Sigmoid colon (tissue), 7 donors: ENCODE results near the gene SHISA8. TPM values are rescaled to one million over a fixed set of nuclear protein-coding genes. Genes with fewer than 3 reads are reported as not detected.

Experiments
- DNase-seq: peaks from one replicate; pipeline ENCODE4 v3.0.0-alpha.2; 2019
- H3K27ac ChIP-seq, 4 donors: fragments of 200-600 bp; sonication (generic); one replicate each; pipeline ENCODE4 v1.5.1; 2016 to 2019; ENCODE audit warnings: mild to moderate bottlenecking in 1 of 4
- H3K27me3 ChIP-seq, 3 donors: fragments of 200-600 bp; sonication (generic); one replicate each; pipeline ENCODE4 v1.5.1; 2019; ENCODE audit warnings: mild to moderate bottlenecking in 1 of 3
- H3K36me3 ChIP-seq, 4 donors: fragments of 200-600 bp; sonication (generic); one replicate each; pipeline ENCODE4 v1.5.1; 2016 to 2019
- H3K4me1 ChIP-seq, 4 donors: fragments of 200-600 bp; sonication (generic); one replicate each; pipeline ENCODE4 v1.5.1; 2017 to 2019
- H3K4me3 ChIP-seq, 4 donors: fragments of 200-600 bp; sonication (generic); one replicate each; pipeline ENCODE4 v1.5.1; 2017 to 2019; ENCODE audit warnings: mild to moderate bottlenecking in 2 of 4, moderate library complexity in 1 of 4
- H3K9me3 ChIP-seq, 4 donors: fragments of 200-600 bp in 3 of 4; sonication (generic) in 3 of 4; one replicate each; pipeline versions ENCODE4 v1.5.1 to v1.6.1; 2013 to 2019
- EP300 ChIP-seq, 4 donors: sonication (generic); formaldehyde crosslinking; IDR thresholded peaks; one replicate each; pipeline ENCODE4 v1.6.1; 2017; ENCODE audit warnings: antibody characterized with exemption in 4 of 4
- POLR2A ChIP-seq, 2 donors: fragments of 450-650 bp; IDR thresholded peaks; one replicate each; pipeline ENCODE4 v1.6.1; 2016; ENCODE audit warnings: antibody characterized with exemption in 2 of 2, mild to moderate bottlenecking in 2 of 2, moderate library complexity in 2 of 2
- POLR2AphosphoS5 ChIP-seq, 4 donors: sonication (generic); formaldehyde crosslinking; IDR thresholded peaks; one replicate each; pipeline ENCODE4 v1.6.1; 2017; ENCODE audit warnings: antibody characterized with exemption in 4 of 4
- WGBS, 2 donors: extraction: QIAGEN DNeasy Blood & Tissue Kit; methylation state at CpG; one replicate each; pipeline ENCODE4 v1.1.7; 2013; 5-methylcytosine and 5-hydroxymethylcytosine counted together
- intact Hi-C: fragments of 100-400 bp; cut with DNase I; formaldehyde crosslinking; loops from one replicate; pipeline ENCODE4 v1.15.1; 2023
- polyA plus RNA-seq, 3 donors: library from polyadenylated mRNA; stranded (reverse); fragments of 200-250 nt; gene quantifications; one replicate each; pipeline ENCODE4 v1.2.3, GENCODE V29; 2013
- total RNA-seq, 4 donors: library from RNA; depleted of rRNA; stranded (reverse); fragments of >200 nt; gene quantifications; one replicate each; pipeline ENCODE4 v1.1.0, GENCODE V29; 2016
- TF ChIP-seq, protein P1 (sequence below), 4 experiments: fragments of 450-650 bp in 3 of 4; fragments of 200-600 bp in 1 of 4; IDR thresholded peaks; one replicate each; pipeline ENCODE4 v1.5.1; 2016 to 2019; ENCODE audit warnings: antibody characterized with exemption in 4 of 4, mild to moderate bottlenecking in 3 of 4, moderate library complexity in 2 of 4
- donor health status: healthy with polysubstance abuse.
- donor health status: Bipolar disorder and iron deficiency.
- donor health status: healthy.

SHISA8 gene
- total and polyA plus RNA-seq, 7 donors = 0.12 TPM; not detected in 6

DNA sequence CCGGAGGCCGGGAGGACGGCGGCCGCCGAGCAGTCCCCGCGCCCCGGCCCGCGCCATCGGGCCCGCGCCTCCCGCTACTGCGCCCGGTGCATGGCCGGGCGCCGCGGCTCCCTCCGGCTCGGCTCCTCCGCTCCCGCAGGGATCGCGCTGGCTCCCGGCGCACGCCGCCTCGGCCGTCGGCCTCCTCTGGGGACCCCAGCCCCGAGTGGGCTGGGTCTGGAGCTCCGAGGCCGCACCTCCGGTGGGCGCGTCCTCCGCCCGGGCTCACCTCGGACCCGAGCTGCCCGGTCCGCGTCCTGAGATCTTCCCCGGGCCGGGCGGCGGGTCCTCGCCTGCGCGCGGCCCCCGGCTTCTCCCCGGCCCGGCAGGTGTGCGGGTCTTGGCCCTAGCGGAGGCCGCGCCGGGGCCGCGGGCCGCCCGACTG is 251 bp downstream of the SHISA8 start:
- 1% methylated on average over 67 of the region's 67 CpGs for WGBS, 2 donors
- Histone ChIP-seq H3K9me3 (no peaks in the 10 kb centered on the region), H3K36me3 (no peaks in the 10 kb centered on the region), H3K27ac (no peak overlapping the region), H3K4me3 (peak overlapping the region in 3 of 4 donors; percentile 28 to 45 (median 44)), H3K4me1 (peaks cover 0 to 43% (median 38%) of the 10 kb centered on the region in 4 donors), H3K27me3 (peaks cover 64 to 100% (median 99%) of the 10 kb centered on the region in 3 donors)
- TF ChIP-seq POLR2A (IDR thresholded peaks at IDR 0.05) = no peak
- no peak for TF ChIP-seq POLR2AphosphoS5 (IDR thresholded peaks at IDR 0.05)
- TF ChIP-seq, protein P1, sequence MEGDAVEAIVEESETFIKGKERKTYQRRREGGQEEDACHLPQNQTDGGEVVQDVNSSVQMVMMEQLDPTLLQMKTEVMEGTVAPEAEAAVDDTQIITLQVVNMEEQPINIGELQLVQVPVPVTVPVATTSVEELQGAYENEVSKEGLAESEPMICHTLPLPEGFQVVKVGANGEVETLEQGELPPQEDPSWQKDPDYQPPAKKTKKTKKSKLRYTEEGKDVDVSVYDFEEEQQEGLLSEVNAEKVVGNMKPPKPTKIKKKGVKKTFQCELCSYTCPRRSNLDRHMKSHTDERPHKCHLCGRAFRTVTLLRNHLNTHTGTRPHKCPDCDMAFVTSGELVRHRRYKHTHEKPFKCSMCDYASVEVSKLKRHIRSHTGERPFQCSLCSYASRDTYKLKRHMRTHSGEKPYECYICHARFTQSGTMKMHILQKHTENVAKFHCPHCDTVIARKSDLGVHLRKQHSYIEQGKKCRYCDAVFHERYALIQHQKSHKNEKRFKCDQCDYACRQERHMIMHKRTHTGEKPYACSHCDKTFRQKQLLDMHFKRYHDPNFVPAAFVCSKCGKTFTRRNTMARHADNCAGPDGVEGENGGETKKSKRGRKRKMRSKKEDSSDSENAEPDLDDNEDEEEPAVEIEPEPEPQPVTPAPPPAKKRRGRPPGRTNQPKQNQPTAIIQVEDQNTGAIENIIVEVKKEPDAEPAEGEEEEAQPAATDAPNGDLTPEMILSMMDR (IDR thresholded peaks at IDR 0.05) = no peak
- TF ChIP-seq EP300 (IDR thresholded peaks at IDR 0.05) = no peak
- no peak for DNase-seq
- intact Hi-C loops = no loop called here

DNA sequence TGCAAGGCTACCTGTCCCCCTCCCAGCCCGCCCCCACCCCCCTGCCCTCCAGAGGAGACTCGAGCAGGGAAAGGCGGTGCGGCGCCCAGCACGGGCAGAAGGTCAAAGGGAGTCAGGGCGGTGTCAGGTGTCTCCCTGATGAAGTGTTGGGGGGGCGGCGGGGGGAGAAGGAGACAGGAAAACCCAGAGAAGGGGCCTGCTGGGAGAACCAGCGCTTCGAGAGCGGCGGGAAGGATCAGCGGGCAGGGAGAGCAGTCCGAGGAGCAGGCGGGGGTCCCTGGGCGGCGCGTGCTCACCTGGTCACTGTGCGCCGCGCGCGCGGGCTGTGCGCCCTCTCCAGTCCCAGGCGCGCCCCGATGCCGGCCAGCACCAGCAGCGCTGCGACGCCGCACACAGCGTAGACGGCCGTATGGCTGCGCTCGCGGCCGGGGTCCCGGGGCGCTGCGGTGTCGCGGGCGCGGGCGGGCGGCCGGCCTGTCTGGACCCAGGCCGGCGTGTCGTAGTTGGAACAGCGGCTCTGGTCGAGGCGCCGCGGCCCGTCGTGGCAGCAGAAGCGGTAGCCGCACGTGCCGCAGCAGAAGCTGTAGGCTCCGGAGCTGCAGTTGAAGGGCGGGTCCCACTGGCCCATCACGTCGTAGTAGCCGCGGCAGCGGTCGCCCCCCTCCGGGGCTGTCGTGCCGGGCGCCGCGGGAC is 886 bp downstream of the SHISA8 start:
- TF ChIP-seq EP300 (IDR thresholded peaks at IDR 0.05) = no peak
- no peak for TF ChIP-seq POLR2AphosphoS5 (IDR thresholded peaks at IDR 0.05)
- TF ChIP-seq, protein P1 (IDR thresholded peaks at IDR 0.05) = no peak
- TF ChIP-seq POLR2A (IDR thresholded peaks at IDR 0.05) = no peak
- Histone ChIP-seq H3K4me1 (peaks cover 0 to 41% (median 34%) of the 10 kb centered on the region in 4 donors), H3K4me3 (no peak overlapping the region), H3K27ac (no peak overlapping the region), H3K36me3 (no peaks in the 10 kb centered on the region), H3K27me3 (peaks cover 66 to 100% (median 99%) of the 10 kb centered on the region in 3 donors), H3K9me3 (no peaks in the 10 kb centered on the region)
- no peak for DNase-seq
- 3 to 4% methylated on average over 79 of the region's 79 CpGs for WGBS, 2 donors
- intact Hi-C loops = no loop called here

DNA sequence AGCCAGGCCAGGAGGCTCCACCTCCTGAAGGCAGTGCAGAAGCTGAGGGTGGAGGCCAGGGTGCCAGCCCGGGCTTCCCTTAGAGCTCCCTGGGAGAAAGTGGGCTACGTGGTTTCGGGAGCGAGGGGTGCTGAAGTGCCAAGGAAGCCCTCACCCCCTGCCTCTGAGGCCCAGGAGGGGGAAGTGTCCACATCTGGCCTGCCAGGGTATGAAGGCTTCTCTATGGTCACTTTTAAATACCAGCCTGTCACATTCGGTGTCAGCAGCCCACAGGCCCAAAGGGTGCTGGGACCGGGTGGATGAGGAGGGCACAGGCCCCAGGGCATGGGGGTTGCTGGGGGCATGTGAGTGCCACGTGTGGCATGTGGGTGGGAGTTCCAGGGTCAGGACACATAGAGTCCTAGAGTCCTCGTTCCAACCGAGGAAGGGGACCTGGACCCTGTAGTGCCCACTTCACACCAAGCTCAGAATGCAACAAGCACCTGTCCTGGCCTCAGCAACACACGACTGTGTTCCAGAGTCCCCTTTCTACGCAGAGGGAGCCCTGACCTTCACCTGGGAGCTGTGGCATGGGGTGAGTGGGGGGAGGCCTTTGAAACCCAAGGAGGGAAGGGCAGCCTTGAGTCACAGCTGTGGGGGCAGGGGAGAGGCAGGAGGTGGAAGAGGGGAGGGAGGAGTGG is 1.7 kb downstream of the SHISA8 start:
- DNase-seq = no peak
- no peaks in the 10 kb centered on the region for H3K9me3 ChIP-seq
- no peak for TF ChIP-seq POLR2AphosphoS5 (IDR thresholded peaks at IDR 0.05)
- no peak for TF ChIP-seq EP300 (IDR thresholded peaks at IDR 0.05)
- no peak for TF ChIP-seq POLR2A (IDR thresholded peaks at IDR 0.05)
- TF ChIP-seq, protein P1 (IDR thresholded peaks at IDR 0.05) = no peak
- no peaks in the 10 kb centered on the region for H3K36me3 ChIP-seq
- peaks cover 66 to 96% (median 95%) of the 10 kb centered on the region in 3 donors for H3K27me3 ChIP-seq
- H3K4me1 ChIP-seq = peaks cover 0 to 39% (median 33%) of the 10 kb centered on the region in 4 donors
- no peak overlapping the region for H3K4me3 ChIP-seq
- no peak overlapping the region for H3K27ac ChIP-seq
- intact Hi-C loops = no loop called here
- WGBS, 2 donors = 55 to 69% methylated on average over 11 of the region's 11 CpGs

DNA sequence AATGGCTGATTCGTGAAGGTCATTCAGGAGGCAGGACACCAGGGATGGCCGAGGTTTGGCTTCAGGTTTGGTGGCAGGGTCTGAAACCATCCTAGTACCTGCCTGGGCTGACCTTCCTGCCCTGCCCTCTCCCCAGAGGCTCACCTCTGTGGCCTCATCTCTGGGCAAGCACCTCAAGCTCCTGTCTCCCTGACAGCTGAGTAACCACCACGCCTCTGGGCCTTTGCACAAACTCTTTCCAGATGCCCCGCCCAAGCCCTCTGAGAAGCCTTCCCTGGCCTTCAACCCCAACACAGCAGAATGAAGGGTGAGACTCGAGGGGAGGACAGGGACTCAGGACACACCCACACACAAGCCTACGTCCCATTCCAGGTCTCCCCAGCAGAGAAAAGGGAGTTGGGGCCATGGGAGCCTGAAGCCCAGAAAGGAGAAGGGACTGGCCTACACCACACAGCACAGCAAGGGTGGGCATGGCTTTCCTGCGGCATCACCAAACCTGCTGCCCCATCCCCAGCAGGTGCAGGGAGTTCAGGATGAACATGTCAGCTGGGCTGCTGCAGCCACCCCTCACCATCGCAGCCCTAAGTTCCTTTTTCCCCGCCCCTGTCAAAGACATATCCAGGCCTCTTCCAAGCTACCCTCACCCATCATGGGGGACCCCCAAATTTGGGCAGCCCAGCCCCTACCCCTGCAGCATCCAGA is 2.4 kb downstream of the SHISA8 start:
- Histone ChIP-seq H3K4me1 (peaks cover 0 to 39% (median 33%) of the 10 kb centered on the region in 4 donors), H3K27ac (no peak overlapping the region), H3K36me3 (peaks cover 0 to 1% (median 0%) of the 10 kb centered on the region in 4 donors), H3K27me3 (peaks cover 66 to 89% (median 88%) of the 10 kb centered on the region in 3 donors), H3K9me3 (no peaks in the 10 kb centered on the region), H3K4me3 (no peak overlapping the region)
- intact Hi-C loops = no loop called here
- no peak for DNase-seq
- WGBS, 2 donors = 46 to 72% methylated on average over 9 of the region's 9 CpGs
- TF ChIP-seq EP300 (IDR thresholded peaks at IDR 0.05) (no peak), POLR2AphosphoS5 (IDR thresholded peaks at IDR 0.05) (no peak), POLR2A (IDR thresholded peaks at IDR 0.05) (no peak)
- TF ChIP-seq, protein P1 (IDR thresholded peaks at IDR 0.05) = no peak
